ENCODE measurements around the gene ZDHHC8. TPM values are rescaled to one million over a fixed set of nuclear protein-coding genes. Genes with fewer than 3 reads are reported as not detected.

ZDHHC8 gene
- total RNA-seq, 2 donors from 2014 or later, result 48.3 to 48.9 TPM

GRCh38 chr22:20111045-20111688 is 20.4 kb upstream of the ZDHHC8 start:
- DNase-seq (peak; percentile 15), ATAC-seq (no peak)
- intact Hi-C loops (cut with DNase I), result loop anchor here in 1 of 2 donors (10.0 kb wide), 2 partner anchors 76 to 136 kb away; no protein-coding TSS in a partner anchor

- intact Hi-C loops (cut with DNase I), result loop anchor here in 1 of 2 donors (10.0 kb wide), 2 partner anchors 77 to 137 kb away; no protein-coding TSS in a partner anchor
- DNase-seq (peak; percentile 19), ATAC-seq (no peak)
These were observed 19.6 kb upstream of the ZDHHC8 start for GRCh38 chr22:20111689-20112622.

GRCh38 chr22:20112623-20113511 is 18.7 kb upstream of the ZDHHC8 start:
- peak; percentile 6 for DNase-seq
- ATAC-seq, result no peak
- intact Hi-C loops (cut with DNase I), result loop anchor here in 1 of 2 donors (10.0 kb wide), 2 partner anchors 78 to 138 kb away; no protein-coding TSS in a partner anchor

GRCh38 chr22:20113551-20114310 is 17.9 kb upstream of the ZDHHC8 start:
- ATAC-seq, result no peak
- DNase-seq, result peak; percentile 9
- intact Hi-C loops (cut with DNase I), result loop anchor here in 1 of 2 donors (10.0 kb wide), 2 partner anchors 79 to 139 kb away; no protein-coding TSS in a partner anchor

GRCh38 chr22:20114506-20115475 is 16.8 kb upstream of the ZDHHC8 start:
- intact Hi-C loops (cut with DNase I), result loop anchor here in 1 of 2 donors (10.0 kb wide), 2 partner anchors 80 to 140 kb away; no protein-coding TSS in a partner anchor
- ATAC-seq (no peak), DNase-seq (peak; percentile 25)

- no peak for ATAC-seq
- peak; percentile 24 for DNase-seq
- intact Hi-C loops (cut with DNase I), result loop anchor here in 1 of 2 donors (10.0 kb wide), 2 partner anchors 81 to 141 kb away; no protein-coding TSS in a partner anchor
These were observed 15.8 kb upstream of the ZDHHC8 start, which contains the start of gene RANBP1 for GRCh38 chr22:20115691-20116375. RANBP1 (plus strand) TSS chr22:20116104; CDS start chr22:20116185, 81 bp downstream.

GRCh38 chr22:20116376-20116950 is 15.1 kb upstream of the ZDHHC8 start:
- DNase-seq (peak; percentile 50), ATAC-seq (peak in 1 of 2 donors; percentile 6)
- intact Hi-C loops (cut with DNase I), result loop anchor here in 1 of 2 donors (10.0 kb wide), 2 partner anchors 82 to 142 kb away; no protein-coding TSS in a partner anchor

- intact Hi-C loops (cut with DNase I), result loop anchor here in 1 of 2 donors (10.0 kb wide), 2 partner anchors 82 to 142 kb away; no protein-coding TSS in a partner anchor
- DNase-seq (peak; percentile 99), ATAC-seq (peak; percentile 93 to 95)
These were observed 14.5 kb upstream of the ZDHHC8 start, which contains the start of gene TRMT2A for GRCh38 chr22:20116951-20117632. TRMT2A (minus strand) TSS chr22:20117226; CDS start chr22:20116906, 320 bp downstream.

- peak in 1 of 2 donors; percentile 21 for ATAC-seq
- peak; percentile 48 for DNase-seq
- intact Hi-C loops (cut with DNase I), result loop anchor here in 1 of 2 donors (10.0 kb wide), 2 partner anchors 83 to 143 kb away; no protein-coding TSS in a partner anchor
These were observed 13.8 kb upstream of the ZDHHC8 start for GRCh38 chr22:20117633-20118299.

GRCh38 chr22:20118300-20119020 is 13.1 kb upstream of the ZDHHC8 start:
- no peak for ATAC-seq
- peak; percentile 13 for DNase-seq
- intact Hi-C loops (cut with DNase I), result loop anchor here in 1 of 2 donors (10.0 kb wide), 2 partner anchors 84 to 144 kb away; no protein-coding TSS in a partner anchor

GRCh38 chr22:20121856-20122415 is 9.7 kb upstream of the ZDHHC8 start:
- DNase-seq (peak; percentile 12), ATAC-seq (no peak)
- intact Hi-C loops (cut with DNase I), result no loop called here

- DNase-seq, result no peak
- intact Hi-C loops (cut with DNase I), result no loop called here
These were observed 8.1 kb upstream of the ZDHHC8 start for GRCh38 chr22:20123366-20124082.

More at GRCh38 chr22:20123366-20124082, 8.1 kb upstream of the ZDHHC8 start:
- ATAC-seq, result no peak
